ENCODE data around the gene INIP.

- TF ChIP-seq, protein P1, sequence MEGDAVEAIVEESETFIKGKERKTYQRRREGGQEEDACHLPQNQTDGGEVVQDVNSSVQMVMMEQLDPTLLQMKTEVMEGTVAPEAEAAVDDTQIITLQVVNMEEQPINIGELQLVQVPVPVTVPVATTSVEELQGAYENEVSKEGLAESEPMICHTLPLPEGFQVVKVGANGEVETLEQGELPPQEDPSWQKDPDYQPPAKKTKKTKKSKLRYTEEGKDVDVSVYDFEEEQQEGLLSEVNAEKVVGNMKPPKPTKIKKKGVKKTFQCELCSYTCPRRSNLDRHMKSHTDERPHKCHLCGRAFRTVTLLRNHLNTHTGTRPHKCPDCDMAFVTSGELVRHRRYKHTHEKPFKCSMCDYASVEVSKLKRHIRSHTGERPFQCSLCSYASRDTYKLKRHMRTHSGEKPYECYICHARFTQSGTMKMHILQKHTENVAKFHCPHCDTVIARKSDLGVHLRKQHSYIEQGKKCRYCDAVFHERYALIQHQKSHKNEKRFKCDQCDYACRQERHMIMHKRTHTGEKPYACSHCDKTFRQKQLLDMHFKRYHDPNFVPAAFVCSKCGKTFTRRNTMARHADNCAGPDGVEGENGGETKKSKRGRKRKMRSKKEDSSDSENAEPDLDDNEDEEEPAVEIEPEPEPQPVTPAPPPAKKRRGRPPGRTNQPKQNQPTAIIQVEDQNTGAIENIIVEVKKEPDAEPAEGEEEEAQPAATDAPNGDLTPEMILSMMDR (IDR thresholded peaks at IDR 0.05), result no peak
- no peak for TF ChIP-seq POLR2A (IDR thresholded peaks at IDR 0.05)
- no peak for TF ChIP-seq POLR2AphosphoS5 (IDR thresholded peaks at IDR 0.05; ENCODE audit: insufficient read depth in 1 of 2, low read depth in 1 of 2)
Observed at GRCh38 chr9:112747094-112747493, 29.2 kb upstream of the INIP start.

Data from vagina (tissue), 2 donors.